Esophagus squamous epithelium (tissue), 4 donors: ENCODE measurements around the gene MTHFR.

ENCODE experiments used
- CTCF ChIP-seq, 6 experiments: fragments of 450-650 bp in 4 of 6; fragments of 200-600 bp in 2 of 6; sonication (generic) in 2 of 6; IDR thresholded peaks; one replicate each; pipeline ENCODE4 v1.5.1; 2016 to 2019; ENCODE audit warnings: antibody characterized with exemption in 6 of 6, mild to moderate bottlenecking in 4 of 6, moderate library complexity in 4 of 6
- POLR2A ChIP-seq, 4 donors: fragments of 450-650 bp; IDR thresholded peaks; one replicate each; pipeline ENCODE4 v1.6.1; 2017; ENCODE audit warnings: antibody characterized with exemption in 4 of 4, mild to moderate bottlenecking in 4 of 4, moderate library complexity in 3 of 4

- no peak for TF ChIP-seq CTCF (IDR thresholded peaks at IDR 0.05)
- TF ChIP-seq POLR2A (IDR thresholded peaks at IDR 0.05), result no peak
These were observed 6.7 kb downstream of the MTHFR start for GRCh38 chr1:11799099-11799498.
